GM12878 (cell line): ENCODE measurements around the gene XRN2. TPM values are rescaled to one million over a fixed set of nuclear protein-coding genes. Genes with fewer than 3 reads are reported as not detected.

Experiments used
- ATAC-seq: fragments of 200-7000 bp; cut with Tn5 transposase; 3 replicates; pipeline ENCODE4 v1.9.1; 2020; ENCODE audit warnings: mild to moderate bottlenecking, moderate library complexity
- BruUV-seq: library from RNA; stranded (reverse); fragments of 400-500 nt; replicated peaks from 2 replicates; lab custom pipeline; 2021; lab: Mats Ljungman, UMichigan
- CTCF ChIA-PET: fragments of 300-600 bp; sonication (Branson Sonifier 250); formaldehyde crosslinking; extraction: SDS; loops from one replicate; lab custom pipeline; 2021; ENCODE audit warnings: inconsistent platforms; lab: Yijun Ruan, JAX
- POLR2A ChIA-PET: fragments of 350-600 bp; formaldehyde crosslinking; extraction: SDS; loops from one replicate; lab custom pipeline; 2021; ENCODE audit warnings: inconsistent platforms; lab: Charles Lee
- RAD21 ChIA-PET: fragments of 300-600 bp; sonication (Branson Sonifier 250); formaldehyde crosslinking; loops from one replicate; lab custom pipeline; 2023; ENCODE audit warnings: antibody characterized with exemption; ENCODE audit not compliant: unreplicated experiment; lab: Charles Lee
- SMC1A ChIA-PET: fragments of 300-600 bp; sonication (Branson Sonifier 250); formaldehyde crosslinking; loops from one replicate; lab custom pipeline; 2023; ENCODE audit not compliant: unreplicated experiment, uncharacterized antibody; lab: Charles Lee
- DNase-seq: peaks from one replicate; pipeline ENCODE4 v3.0.0-alpha.2; 2011; ENCODE audit warnings: low read depth, low spot score
- FAIRE-seq: peaks from 3 replicates; lab custom pipeline; 2011; peaks lifted over from hg19 to GRCh38; lab: Jason Lieb, UNC
- H2AFZ ChIP-seq: 2 replicates; pipeline ENCODE4 v1.6.0; 2011; ENCODE audit warnings: low read depth, low read length, control low read depth; ENCODE audit not compliant: control insufficient read depth
- H3K27ac ChIP-seq: 2 replicates; pipeline ENCODE4 v1.5.1; 2011; ENCODE audit warnings: control low read depth; ENCODE audit not compliant: control insufficient read depth, insufficient read depth
- H3K27me3 ChIP-seq, 2 experiments: replicated peaks in 1 of 2; 2 replicates each; pipeline versions ENCODE4 v1.6.0 to v1.6.1; 2011; ENCODE audit warnings: low read length in 1 of 2; ENCODE audit not compliant: control insufficient read depth in 2 of 2, insufficient read depth in 2 of 2
- H3K36me3 ChIP-seq, 2 experiments: 2 replicates each; pipeline ENCODE4 v1.5.1; 2011; ENCODE audit warnings: low read length in 1 of 2; ENCODE audit not compliant: control insufficient read depth in 2 of 2, insufficient read depth in 2 of 2
- H3K4me1 ChIP-seq: 2 replicates; pipeline ENCODE4 v1.6.1; 2011; ENCODE audit warnings: mild to moderate bottlenecking, low read length, moderate library complexity, mixed read lengths; ENCODE audit not compliant: control insufficient read depth, insufficient read depth
- H3K4me2 ChIP-seq: 2 replicates; pipeline ENCODE4 v1.6.0; 2011; ENCODE audit warnings: control low read depth; ENCODE audit not compliant: control insufficient read depth, insufficient read depth
- H3K4me3 ChIP-seq: fragments of 200-600 bp; sonication (generic); 2 replicates; pipeline ENCODE4 v1.5.1; 2016
- H3K79me2 ChIP-seq: 2 replicates; pipeline ENCODE4 v1.6.0; 2011; ENCODE audit warnings: low read length; ENCODE audit not compliant: control insufficient read depth, insufficient read depth
- H3K9ac ChIP-seq: 2 replicates; pipeline ENCODE4 v1.8.0; 2011; ENCODE audit warnings: low read length, control low read depth, mixed read lengths; ENCODE audit not compliant: control insufficient read depth, insufficient read depth
- H3K9me3 ChIP-seq: replicated peaks from 3 replicates; pipeline ENCODE4 v1.5.1; 2011; ENCODE audit warnings: mild to moderate bottlenecking, low read length; ENCODE audit not compliant: control insufficient read depth, insufficient read depth
- H4K20me1 ChIP-seq: 2 replicates; pipeline ENCODE4 v1.6.0; 2011; ENCODE audit not compliant: control insufficient read depth, insufficient read depth
- EED ChIP-seq: sonication (generic); IDR thresholded peaks from 2 replicates; pipeline ENCODE4 v1.6.1; 2016; ENCODE audit warnings: antibody characterized with exemption, low read depth
- GABPA ChIP-seq: IDR thresholded peaks from 2 replicates; pipeline ENCODE4 v1.6.1; 2014; ENCODE audit warnings: antibody characterized with exemption, low read depth, mild to moderate bottlenecking, inconsistent platforms
- IKZF2 ChIP-seq, 2 experiments: fragments of 450-650 bp; IDR thresholded peaks; 2 replicates each; pipeline ENCODE4 v1.6.1; 2017; ENCODE audit warnings: mild to moderate bottlenecking in 2 of 2, moderate library complexity in 2 of 2
- SP1 ChIP-seq: IDR thresholded peaks from one replicate; pipeline ENCODE4 v1.6.1; 2011; ENCODE audit warnings: low read depth, low read length
- ZBTB4 ChIP-seq: fragments of 450-650 bp; formaldehyde crosslinking; IDR thresholded peaks from 2 replicates; pipeline ENCODE4 v1.4.0; 2022; ENCODE audit warnings: mild to moderate bottlenecking, moderate library complexity
- ZNF24 ChIP-seq: fragments of 450-650 bp; IDR thresholded peaks from 2 replicates; pipeline ENCODE4 v1.6.1; 2017; ENCODE audit warnings: antibody characterized with exemption, mild to moderate bottlenecking
- WGBS: methylation state at CpG from one replicate; pipeline ENCODE4 v1.1.6; 2016; ENCODE audit warnings: low lambda C conversion rate; ENCODE audit not compliant: insufficient replicate concordance, insufficient coverage; ENCODE audit errors: missing lambda C conversion rate; 5-methylcytosine and 5-hydroxymethylcytosine counted together
- in situ Hi-C: fragments of 300-500 bp; cut with MboI; formaldehyde crosslinking; loops from 9 replicates; pipeline ENCODE4 v1.14.3; 2018; ENCODE audit warnings: mixed read lengths
- intact Hi-C: fragments of 100-400 bp; cut with micrococcal nuclease; formaldehyde crosslinking; loops from one replicate; pipeline ENCODE4 v1.14.2; 2022; ENCODE audit not compliant: unreplicated experiment
- polyA plus RNA-seq, 11 experiments: library from polyadenylated mRNA; depleted of rRNA in 4 of 11; unstranded in 6 of 11; stranded (reverse) in 5 of 11; fragments of >200 nt; fragmentation: Nextera tagmentation in 4 of 11; fragmentation: Illumina TruSeq in 1 of 11; extraction: Ambion mirVana in 4 of 11; extraction: Trizol in 1 of 11; gene quantifications; 1 replicate in 1 of 11; 2 replicates in 10 of 11; pipeline versions ENCODE4 v1.2.1 to v1.2.3, GENCODE V29; 2011 to 2016; ENCODE audit warnings: inconsistent platforms in 2 of 11, missing spikeins in 2 of 11, low read depth in 1 of 11
- total RNA-seq, 4 experiments: library from RNA; depleted of rRNA in 3 of 4; stranded (reverse); fragments of >200 nt in 3 of 4; fragmentation: Illumina TruSeq in 1 of 4; extraction: Trizol in 1 of 4; gene quantifications; 2 replicates each; pipeline versions ENCODE4 v1.2.1 to v1.2.3, GENCODE V29; 2013 to 2021
- TF ChIP-seq, protein P1 (sequence below): IDR thresholded peaks from 2 replicates; pipeline ENCODE4 v1.6.1; 2011; ENCODE audit warnings: borderline replicate concordance, low read depth, mild to moderate bottlenecking, moderate library complexity, mixed read lengths, low read length; ENCODE audit not compliant: insufficient read depth; ENCODE audit errors: extremely low read length

Gene XRN2
- total and polyA plus RNA-seq, 10 of the 15 experiments (the other 5 are each of a cell fraction or from before 2014, with no cell fraction given), result 59.7 to 97.8 (median 75.6) TPM

DNA sequence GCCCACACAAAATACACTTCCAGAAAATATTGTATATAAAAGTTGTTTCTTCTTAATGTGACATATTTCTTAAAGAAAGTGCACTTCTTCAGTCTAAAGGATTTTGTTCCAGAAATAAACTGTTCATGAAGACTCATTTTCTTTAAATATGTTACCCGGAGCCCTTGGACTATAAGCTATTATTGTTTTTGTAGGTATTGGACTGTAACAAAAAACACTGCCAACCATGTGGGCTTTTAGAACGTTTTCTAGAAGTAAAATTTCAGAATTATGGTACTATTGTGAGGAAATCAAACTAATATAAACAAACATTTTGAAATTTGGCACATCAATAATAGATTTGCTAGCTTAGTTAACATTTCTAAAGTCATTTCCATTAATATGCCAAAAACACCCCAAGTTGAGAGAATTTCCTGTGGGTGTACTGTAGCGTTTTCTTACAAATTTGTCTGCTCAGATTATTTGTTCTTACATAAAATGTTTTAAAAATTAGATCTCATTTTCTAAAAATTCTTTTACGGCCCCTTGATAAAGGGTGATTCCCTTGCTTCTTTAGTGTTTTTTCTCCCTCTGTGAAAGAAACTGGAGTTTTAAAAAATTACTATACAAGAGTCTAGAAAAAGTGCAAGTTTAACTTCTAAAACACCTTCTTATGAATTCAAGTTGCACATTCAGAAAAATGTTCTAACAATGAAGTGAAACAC is 90.8 kb downstream of the XRN2 start:
- intact Hi-C loops, result loop anchor here (10.0 kb wide), 1 partner anchor 111 kb away; no protein-coding TSS in a partner anchor
- BruUV-seq, result no TSS peak
- Histone ChIP-seq H3K27ac (no peak overlapping the region), H3K27me3 (peaks cover 8 to 18% of the 10 kb centered on the region in 2 experiments; a peak in 3 of 4 replicates), H3K4me2 (no peak overlapping the region), H3K9me3 (no peaks in the 10 kb centered on the region; the same call in 2 of the 3 replicates), H3K4me3 (no peak overlapping the region), H3K36me3 (peaks cover 0 to 1% of the 10 kb centered on the region in 2 experiments; a peak in 1 of 4 replicates), H3K4me1 (no peaks in the 10 kb centered on the region), H3K79me2 (no peaks in the 10 kb centered on the region), H3K9ac (no peak overlapping the region), H4K20me1 (no peaks in the 10 kb centered on the region), H2AFZ (no peak overlapping the region)
- POLR2A ChIA-PET, result no interaction called here
- FAIRE-seq (no peak), ATAC-seq (no peak), DNase-seq (no peak)
- SMC1A ChIA-PET, result interaction anchor here (0.7 to 0.8 kb wide), 2 partner anchors 9 to 616 kb away, joined by 3 read pairs; no protein-coding TSS in a partner anchor
- RAD21 ChIA-PET, result no interaction called here
- TF ChIP-seq ZNF24 (no peak), IKZF2 (IDR thresholded peaks at IDR 0.05) (no peak), EED (no peak), GABPA (no peak), ZBTB4 (CRISPR knock-in tag) (no peak), SP1 (no peak)
- TF ChIP-seq, protein P1, sequence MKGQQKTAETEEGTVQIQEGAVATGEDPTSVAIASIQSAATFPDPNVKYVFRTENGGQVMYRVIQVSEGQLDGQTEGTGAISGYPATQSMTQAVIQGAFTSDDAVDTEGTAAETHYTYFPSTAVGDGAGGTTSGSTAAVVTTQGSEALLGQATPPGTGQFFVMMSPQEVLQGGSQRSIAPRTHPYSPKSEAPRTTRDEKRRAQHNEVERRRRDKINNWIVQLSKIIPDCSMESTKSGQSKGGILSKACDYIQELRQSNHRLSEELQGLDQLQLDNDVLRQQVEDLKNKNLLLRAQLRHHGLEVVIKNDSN, result no peak
- in situ Hi-C loops, result no loop called here
- 50% methylated on average over 4 of the region's 4 CpGs for WGBS
- CTCF ChIA-PET, result interaction anchor here (0.6 to 2.3 kb wide), 3 partner anchors 12 to 1090 kb away, joined by 3 to 8 read pairs (median 4); no protein-coding TSS in a partner anchor
